22Rv1 (cell line): ENCODE data around the gene BACH1.

ENCODE experiments used
- H3K27ac ChIP-seq: fragments of 450-650 bp; 2 replicates; pipeline ENCODE4 v1.5.1; 2017
- ZFX ChIP-seq: fragments of 450-650 bp; IDR thresholded peaks from 2 replicates; pipeline ENCODE4 v1.6.1; 2017; ENCODE audit warnings: antibody characterized with exemption, borderline replicate concordance
- TF ChIP-seq, protein P1 (sequence below): fragments of 450-650 bp; IDR thresholded peaks from 2 replicates; pipeline ENCODE4 v1.5.1; 2017; ENCODE audit warnings: mild to moderate bottlenecking

The BACH1 gene

DNA sequence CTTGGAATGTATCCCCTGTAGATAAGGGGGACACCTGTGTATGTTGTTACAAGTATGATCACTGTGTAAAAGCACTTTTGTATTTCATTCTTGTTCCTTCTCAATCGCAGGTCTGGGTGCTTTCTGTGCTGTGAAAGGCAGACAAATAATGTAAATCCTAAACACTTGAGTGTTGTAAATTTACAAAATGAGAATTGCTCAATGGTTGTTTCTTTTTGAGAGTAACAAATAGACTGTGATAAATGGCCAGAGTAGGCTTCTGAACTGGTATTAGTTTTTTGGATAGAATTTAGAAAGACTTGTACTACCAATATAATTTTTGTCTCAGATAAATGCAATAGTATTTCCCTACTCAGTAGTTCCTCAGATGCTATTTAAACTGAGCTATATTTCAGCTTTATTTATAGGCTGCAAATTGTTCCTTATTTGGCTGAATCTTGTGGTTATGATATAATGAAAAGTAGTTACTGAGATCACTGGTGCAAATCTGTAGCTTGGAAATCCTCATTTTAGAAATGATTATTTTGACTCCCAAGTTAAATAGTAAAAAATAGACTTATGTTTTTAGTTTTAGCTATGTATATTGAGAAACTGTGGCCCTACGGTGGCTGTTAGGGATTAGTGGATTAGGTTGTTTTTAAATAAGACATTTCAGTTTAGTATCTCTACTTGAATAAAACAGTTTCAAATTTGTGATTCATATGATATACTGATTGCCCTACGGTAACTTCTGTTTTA is 9.2 kb downstream of the BACH1 start:
- TF ChIP-seq, protein P1, sequence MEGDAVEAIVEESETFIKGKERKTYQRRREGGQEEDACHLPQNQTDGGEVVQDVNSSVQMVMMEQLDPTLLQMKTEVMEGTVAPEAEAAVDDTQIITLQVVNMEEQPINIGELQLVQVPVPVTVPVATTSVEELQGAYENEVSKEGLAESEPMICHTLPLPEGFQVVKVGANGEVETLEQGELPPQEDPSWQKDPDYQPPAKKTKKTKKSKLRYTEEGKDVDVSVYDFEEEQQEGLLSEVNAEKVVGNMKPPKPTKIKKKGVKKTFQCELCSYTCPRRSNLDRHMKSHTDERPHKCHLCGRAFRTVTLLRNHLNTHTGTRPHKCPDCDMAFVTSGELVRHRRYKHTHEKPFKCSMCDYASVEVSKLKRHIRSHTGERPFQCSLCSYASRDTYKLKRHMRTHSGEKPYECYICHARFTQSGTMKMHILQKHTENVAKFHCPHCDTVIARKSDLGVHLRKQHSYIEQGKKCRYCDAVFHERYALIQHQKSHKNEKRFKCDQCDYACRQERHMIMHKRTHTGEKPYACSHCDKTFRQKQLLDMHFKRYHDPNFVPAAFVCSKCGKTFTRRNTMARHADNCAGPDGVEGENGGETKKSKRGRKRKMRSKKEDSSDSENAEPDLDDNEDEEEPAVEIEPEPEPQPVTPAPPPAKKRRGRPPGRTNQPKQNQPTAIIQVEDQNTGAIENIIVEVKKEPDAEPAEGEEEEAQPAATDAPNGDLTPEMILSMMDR: no peak
- no peak for TF ChIP-seq ZFX
- no peak overlapping the region for H3K27ac ChIP-seq

DNA sequence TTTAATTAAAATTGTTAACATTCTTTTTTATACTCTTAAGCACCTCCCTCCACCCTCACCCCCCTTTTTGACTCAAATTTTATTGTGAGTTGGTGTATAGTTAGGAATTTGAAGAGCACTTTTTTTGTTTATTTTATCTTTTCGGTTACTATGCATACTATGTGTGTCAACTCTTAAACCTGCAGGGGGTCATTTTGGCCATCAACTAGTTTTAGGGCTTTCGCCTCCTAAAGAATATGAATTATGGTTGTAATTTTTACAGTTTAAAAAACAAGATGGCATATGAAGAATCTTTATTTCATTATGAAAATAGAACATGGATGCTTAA is 9.7 kb downstream of the BACH1 start:
- no peak overlapping the region for H3K27ac ChIP-seq
- TF ChIP-seq, protein P1: no peak
- no peak for TF ChIP-seq ZFX

GRCh38 chr21:29309703-29310102 is 11.0 kb downstream of the BACH1 start:
- no peak overlapping the region for H3K27ac ChIP-seq
- no peak for TF ChIP-seq ZFX

- TF ChIP-seq, protein P1: no peak
- TF ChIP-seq ZFX: no peak
- H3K27ac ChIP-seq: no peak overlapping the region
Measured at GRCh38 chr21:29311802-29312201, 13.1 kb downstream of the BACH1 start.

- H3K27ac ChIP-seq: no peak overlapping the region
- no peak for TF ChIP-seq ZFX
- TF ChIP-seq, protein P1: no peak
Measured at GRCh38 chr21:29312981-29313380, 14.3 kb downstream of the BACH1 start.

GRCh38 chr21:29313662-29314408 is 15.1 kb downstream of the BACH1 start:
- no peak overlapping the region for H3K27ac ChIP-seq
- TF ChIP-seq, protein P1: no peak
- no peak for TF ChIP-seq ZFX

GRCh38 chr21:29315131-29315749 is 16.5 kb downstream of the BACH1 start:
- TF ChIP-seq, protein P1: no peak
- TF ChIP-seq ZFX: no peak
- no peak overlapping the region for H3K27ac ChIP-seq
